WTC11 (cell line): ENCODE data around the gene ZNF639.

Experiments
- CTCF ChIP-seq: fragments of 200-600 bp; IDR thresholded peaks from 2 replicates; pipeline ENCODE4 v1.8.0; 2022; ENCODE audit warnings: antibody characterized with exemption
- ZBTB43 ChIP-seq: sonication (generic); formaldehyde crosslinking; IDR thresholded peaks from 2 replicates; pipeline ENCODE4 v1.8.1; 2023; ENCODE audit warnings: mild to moderate bottlenecking, missing genetic modification reagents

GRCh38 chr3:179376474-179376873 lies 53.6 kb downstream of the ZNF639 start:
- no peak for TF ChIP-seq CTCF
- TF ChIP-seq ZBTB43, result no peak
